ENCODE measurements around the gene BMPR1B.

BMPR1B gene

GRCh38 chr4:94970650-94971049, 212.9 kb downstream of the BMPR1B start:
- no peaks in the 10 kb centered on the region for H3K36me3 ChIP-seq (ENCODE audit: control insufficient read depth, low read length)
- H3K27me3 ChIP-seq (ENCODE audit: control insufficient read depth, low read length), result no peaks in the 10 kb centered on the region
- H3K9me3 ChIP-seq (ENCODE audit: control insufficient read depth, insufficient read depth, low read length), result no peaks in the 10 kb centered on the region
- no peak overlapping the region for H3K4me3 ChIP-seq (ENCODE audit: low read length)
- no peaks in the 10 kb centered on the region for H3F3A ChIP-seq (ENCODE audit: control insufficient read depth, insufficient read depth)
- no peaks in the 10 kb centered on the region for H4K20me1 ChIP-seq (ENCODE audit: control insufficient read depth, insufficient read depth, low read depth, low read length)
- H3K4me2 ChIP-seq (ENCODE audit: low read length), result no peak overlapping the region
- no peaks in the 10 kb centered on the region for H3K79me2 ChIP-seq (ENCODE audit: control insufficient read depth, low read length)
- no peaks in the 10 kb centered on the region for H3K4me1 ChIP-seq (ENCODE audit: control insufficient read depth, low read length)
- no peaks in the 10 kb centered on the region for H3K9me2 ChIP-seq (replicated peaks; ENCODE audit: control insufficient read depth, low read length)
- TF ChIP-seq CTCF (IDR thresholded peaks at IDR 0.05; ENCODE audit: low read depth, low read length, poor library complexity, severe bottlenecking) (no peak), EZH2phosphoT487 (IDR thresholded peaks at IDR 0.05; ENCODE audit: borderline replicate concordance, low read length) (no peak)
- no peak overlapping the region for H3K27ac ChIP-seq (ENCODE audit: low read depth, low read length)

- Histone ChIP-seq H4K20me1 (ENCODE audit: control insufficient read depth, insufficient read depth, low read depth, low read length) (no peaks in the 10 kb centered on the region), H3K27me3 (ENCODE audit: control insufficient read depth, low read length) (no peaks in the 10 kb centered on the region), H3K79me2 (ENCODE audit: control insufficient read depth, low read length) (no peaks in the 10 kb centered on the region), H3F3A (ENCODE audit: control insufficient read depth, insufficient read depth) (no peaks in the 10 kb centered on the region), H3K4me3 (ENCODE audit: low read length) (no peak overlapping the region), H3K9me2 (replicated peaks; ENCODE audit: control insufficient read depth, low read length) (no peaks in the 10 kb centered on the region), H3K4me1 (ENCODE audit: control insufficient read depth, low read length) (no peaks in the 10 kb centered on the region), H3K27ac (ENCODE audit: low read depth, low read length) (no peak overlapping the region), H3K4me2 (ENCODE audit: low read length) (no peak overlapping the region), H3K9me3 (ENCODE audit: control insufficient read depth, insufficient read depth, low read length) (no peaks in the 10 kb centered on the region), H3K36me3 (ENCODE audit: control insufficient read depth, low read length) (no peaks in the 10 kb centered on the region)
- no peak for TF ChIP-seq CTCF (IDR thresholded peaks at IDR 0.05; ENCODE audit: low read depth, low read length, poor library complexity, severe bottlenecking)
Observed at GRCh38 chr4:94974773-94975172, 217.0 kb downstream of the BMPR1B start.

GRCh38 chr4:94976371-94977011, 218.7 kb downstream of the BMPR1B start:
- no peak overlapping the region for H3K27ac ChIP-seq (ENCODE audit: low read depth, low read length)
- H3K4me2 ChIP-seq (ENCODE audit: low read length), result no peak overlapping the region
- H4K20me1 ChIP-seq (ENCODE audit: control insufficient read depth, insufficient read depth, low read depth, low read length), result no peaks in the 10 kb centered on the region
- no peaks in the 10 kb centered on the region for H3K79me2 ChIP-seq (ENCODE audit: control insufficient read depth, low read length)
- H3F3A ChIP-seq (ENCODE audit: control insufficient read depth, insufficient read depth), result no peaks in the 10 kb centered on the region
- no peak overlapping the region for H3K4me3 ChIP-seq (ENCODE audit: low read length)
- no peaks in the 10 kb centered on the region for H3K9me2 ChIP-seq (replicated peaks; ENCODE audit: control insufficient read depth, low read length)
- TF ChIP-seq EZH2phosphoT487 (IDR thresholded peaks at IDR 0.05; ENCODE audit: borderline replicate concordance, low read length) (no peak), CTCF (IDR thresholded peaks at IDR 0.05; ENCODE audit: low read depth, low read length, poor library complexity, severe bottlenecking) (no peak)
- H3K36me3 ChIP-seq (ENCODE audit: control insufficient read depth, low read length), result no peaks in the 10 kb centered on the region
- no peaks in the 10 kb centered on the region for H3K9me3 ChIP-seq (ENCODE audit: control insufficient read depth, insufficient read depth, low read length)
- H3K27me3 ChIP-seq (ENCODE audit: control insufficient read depth, low read length), result no peaks in the 10 kb centered on the region
- no peaks in the 10 kb centered on the region for H3K4me1 ChIP-seq (ENCODE audit: control insufficient read depth, low read length)

All from DOHH2 (cell line).